GM10266 (cell line): ENCODE measurements around the gene CLN6.
"Not testable (repeated sequence)": the region's sequence is repeated elsewhere in the genome, so short reads cannot be mapped to it uniquely, and the experiment has no call there.

Source experiments
- DNase-seq: peaks from one replicate; pipeline ENCODE4 v3.0.0; 2012; ENCODE audit errors: extremely low spot score
- CTCF ChIP-seq: IDR thresholded peaks from 2 replicates; pipeline ENCODE4 v1.5.1; 2012; ENCODE audit warnings: mild to moderate bottlenecking, low read depth; ENCODE audit not compliant: control insufficient read depth, insufficient read depth; ENCODE audit errors: missing control alignments

The CLN6 gene

GRCh38 chr15:68204361-68204760 is 25.2 kb downstream of the CLN6 start:
- no peak for DNase-seq
- TF ChIP-seq CTCF: no peak

DNA sequence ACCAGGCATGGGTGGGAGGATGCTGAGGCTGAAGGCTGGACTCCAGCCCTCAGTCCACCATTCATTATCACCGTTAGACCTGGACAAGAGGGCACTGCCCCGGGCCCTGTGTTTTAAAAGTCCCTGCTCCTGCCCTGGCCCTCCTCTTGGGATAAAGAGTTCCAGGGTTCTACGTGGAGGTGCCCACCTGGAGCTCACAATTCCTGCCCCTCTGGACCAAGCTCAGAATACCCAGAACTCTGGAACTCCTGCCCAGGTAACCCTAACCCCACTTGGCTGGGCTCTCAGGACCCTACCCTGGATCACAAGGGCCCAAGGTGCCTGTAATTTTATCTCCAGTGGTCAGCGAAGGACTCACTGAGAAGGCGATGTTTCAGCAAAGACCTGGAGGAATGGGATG is 25.6 kb downstream of the CLN6 start:
- DNase-seq: no peak
- TF ChIP-seq CTCF: no peak

- TF ChIP-seq CTCF: no peak
- DNase-seq: no peak
These were observed 26.0 kb downstream of the CLN6 start for GRCh38 chr15:68203486-68203885.

DNA sequence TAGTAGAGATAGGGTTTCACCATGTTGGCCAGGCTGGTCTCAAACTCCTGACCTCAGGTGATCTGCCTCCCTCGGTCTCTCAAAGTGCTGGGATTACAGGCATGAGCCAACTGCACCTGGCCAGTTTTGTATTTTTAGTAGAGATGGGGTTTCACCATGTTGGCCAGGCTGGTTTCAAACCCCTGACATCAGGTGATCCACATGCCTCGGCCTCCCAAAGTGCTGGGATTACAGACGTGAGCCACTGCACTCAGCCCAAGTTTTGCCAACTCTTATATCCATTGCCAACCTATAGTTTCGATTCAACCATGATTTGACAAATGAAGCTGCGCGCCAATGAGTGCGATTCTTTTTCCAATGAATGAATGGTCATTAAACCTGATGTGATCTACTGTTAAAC is 26.5 kb downstream of the CLN6 start:
- DNase-seq: not testable (repeated sequence)

DNA sequence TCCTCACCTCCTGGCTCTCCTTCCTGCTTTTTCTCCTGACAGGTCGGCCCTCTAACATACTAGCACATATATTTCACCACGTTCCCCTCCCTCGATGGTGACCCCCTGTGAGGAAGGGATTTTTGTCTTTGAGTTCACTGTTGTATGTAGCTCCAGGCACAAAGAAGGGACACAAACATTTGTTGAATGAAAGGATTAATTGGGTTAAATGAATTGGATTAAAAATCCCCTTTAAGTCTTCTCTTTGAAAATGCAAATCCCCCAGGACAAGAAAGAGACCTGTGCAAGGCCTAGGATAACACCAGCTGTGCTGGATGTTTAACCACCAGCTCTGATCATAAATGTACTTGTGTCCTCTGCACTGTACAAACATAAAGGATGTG is 27.7 kb downstream of the CLN6 start:
- DNase-seq: no peak
- TF ChIP-seq CTCF: no peak

DNA sequence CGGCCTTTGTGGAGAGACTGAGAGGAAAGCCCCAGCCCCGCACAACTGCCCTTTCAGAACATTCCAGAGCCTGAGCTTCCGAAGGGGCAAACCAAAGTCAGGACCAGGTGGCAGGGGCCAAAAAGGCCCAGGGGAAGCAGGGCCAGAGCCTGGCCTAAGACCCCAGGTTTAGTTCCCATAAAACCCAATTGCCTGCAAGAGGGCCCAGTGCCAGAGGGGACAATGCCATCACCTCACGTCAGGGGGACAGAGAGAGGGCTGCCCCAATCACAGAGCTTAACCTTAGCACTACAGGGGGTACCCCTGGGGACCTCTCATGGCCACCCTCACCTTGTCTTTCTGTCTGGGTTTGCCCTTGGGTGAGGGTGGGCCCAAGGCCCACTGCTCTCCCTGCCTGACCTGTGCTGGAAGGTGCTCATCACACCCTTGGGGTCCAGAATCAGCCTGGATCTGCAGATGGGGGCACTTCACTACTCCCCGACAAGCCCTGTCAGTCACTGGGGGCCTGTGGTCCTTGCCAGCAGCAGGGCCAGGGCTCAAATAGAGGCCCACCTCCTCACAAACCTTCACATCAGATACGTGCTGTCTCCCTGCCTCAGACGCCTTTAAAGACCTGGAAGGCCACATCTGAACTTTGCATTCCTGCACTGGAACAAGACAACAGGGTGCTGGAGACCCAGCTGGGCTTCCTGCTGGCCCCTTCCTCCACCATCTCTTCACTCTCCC is 28.2 kb downstream of the CLN6 start:
- TF ChIP-seq CTCF: no peak
- DNase-seq: no peak

GRCh38 chr15:68200016-68200861 is 29.3 kb downstream of the CLN6 start:
- TF ChIP-seq CTCF: no peak
- DNase-seq: no peak
